HG02943 (cell line): ENCODE results near the gene QSER1.
"Not testable (repeated sequence)": the region's sequence is repeated elsewhere in the genome, so short reads cannot be mapped to it uniquely, and the experiment has no call there.

ENCODE experiments used
- ATAC-seq: cut with Tn5 transposase; IDR thresholded peaks from one replicate; pipeline ENCODE4 v1.9.1; 2021; ENCODE audit warnings: mild to moderate bottlenecking, low read depth, moderate library complexity; ENCODE audit not compliant: unreplicated experiment

The QSER1 gene

GRCh38 chr11:32921204-32921603 is 28.6 kb downstream of the QSER1 start:
- ATAC-seq: no peak

GRCh38 chr11:32931606-32932005 is 39.0 kb downstream of the QSER1 start:
- ATAC-seq: no peak

- ATAC-seq: no peak
Measured at GRCh38 chr11:32932196-32932595, 39.6 kb downstream of the QSER1 start.

GRCh38 chr11:32935462-32936029 is 42.9 kb downstream of the QSER1 start:
- ATAC-seq: no peak

- not testable (repeated sequence) for ATAC-seq
Measured at GRCh38 chr11:32936178-32936577, 43.6 kb downstream of the QSER1 start.

- not testable (repeated sequence) for ATAC-seq
Measured at GRCh38 chr11:32937283-32937682, 44.7 kb downstream of the QSER1 start.

GRCh38 chr11:32939046-32939445 is 46.4 kb downstream of the QSER1 start:
- ATAC-seq: no peak

- no peak for ATAC-seq
Measured at GRCh38 chr11:32939866-32940265, 47.3 kb downstream of the QSER1 start.

- no peak for ATAC-seq
Measured at GRCh38 chr11:32940865-32941264, 48.3 kb downstream of the QSER1 start.

- ATAC-seq: no peak
Measured at GRCh38 chr11:32947978-32948377, 55.4 kb downstream of the QSER1 start.

- no peak for ATAC-seq
Measured at GRCh38 chr11:32949739-32950138, 57.1 kb downstream of the QSER1 start.

- ATAC-seq: no peak
Measured at GRCh38 chr11:32952421-32952820, 59.8 kb downstream of the QSER1 start.

GRCh38 chr11:32953700-32954099 is 61.1 kb downstream of the QSER1 start:
- no peak for ATAC-seq

GRCh38 chr11:32960553-32961164 is 68.0 kb downstream of the QSER1 start:
- no peak for ATAC-seq

GRCh38 chr11:32962016-32962415 is 69.4 kb downstream of the QSER1 start:
- ATAC-seq: no peak

GRCh38 chr11:32963721-32964120 is 71.1 kb downstream of the QSER1 start:
- ATAC-seq: no peak

GRCh38 chr11:32968541-32968940 is 75.9 kb downstream of the QSER1 start:
- no peak for ATAC-seq

- not testable (repeated sequence) for ATAC-seq
Measured at GRCh38 chr11:32972233-32972632, 79.6 kb downstream of the QSER1 start.

- no peak for ATAC-seq
Measured at GRCh38 chr11:32972781-32973180, 80.2 kb downstream of the QSER1 start.

GRCh38 chr11:32982626-32983025 is 90.0 kb downstream of the QSER1 start:
- ATAC-seq: no peak

- no peak for ATAC-seq
Measured at GRCh38 chr11:32983506-32983905, 90.9 kb downstream of the QSER1 start.

- no peak for ATAC-seq
Measured at GRCh38 chr11:32985600-32985999, 93.0 kb downstream of the QSER1 start.

- ATAC-seq: no peak
Measured at GRCh38 chr11:32987851-32988250, 95.2 kb downstream of the QSER1 start.
